Hepatocyte (in vitro differentiated cells): ENCODE measurements around the gene EEF2.

Experiments
- EZH2 ChIP-seq: fragments of 200-600 bp; sonication (generic); IDR thresholded peaks from 2 replicates; pipeline ENCODE4 v1.6.1; 2016; ENCODE audit warnings: antibody characterized with exemption, mild to moderate bottlenecking, borderline replicate concordance
- EZH2phosphoT487 ChIP-seq: fragments of 200-600 bp; sonication (generic); IDR thresholded peaks from one replicate; pipeline ENCODE4 v1.6.1; 2018; ENCODE audit warnings: antibody characterized with exemption, mild to moderate bottlenecking, low read depth, moderate library complexity; ENCODE audit not compliant: unreplicated experiment, severe bottlenecking
- TF ChIP-seq, protein P1 (sequence below): fragments of 200-600 bp; sonication (generic); IDR thresholded peaks from 2 replicates; pipeline ENCODE4 v1.5.1; 2016; ENCODE audit warnings: antibody characterized with exemption, mild to moderate bottlenecking; ENCODE audit not compliant: poor library complexity

DNA sequence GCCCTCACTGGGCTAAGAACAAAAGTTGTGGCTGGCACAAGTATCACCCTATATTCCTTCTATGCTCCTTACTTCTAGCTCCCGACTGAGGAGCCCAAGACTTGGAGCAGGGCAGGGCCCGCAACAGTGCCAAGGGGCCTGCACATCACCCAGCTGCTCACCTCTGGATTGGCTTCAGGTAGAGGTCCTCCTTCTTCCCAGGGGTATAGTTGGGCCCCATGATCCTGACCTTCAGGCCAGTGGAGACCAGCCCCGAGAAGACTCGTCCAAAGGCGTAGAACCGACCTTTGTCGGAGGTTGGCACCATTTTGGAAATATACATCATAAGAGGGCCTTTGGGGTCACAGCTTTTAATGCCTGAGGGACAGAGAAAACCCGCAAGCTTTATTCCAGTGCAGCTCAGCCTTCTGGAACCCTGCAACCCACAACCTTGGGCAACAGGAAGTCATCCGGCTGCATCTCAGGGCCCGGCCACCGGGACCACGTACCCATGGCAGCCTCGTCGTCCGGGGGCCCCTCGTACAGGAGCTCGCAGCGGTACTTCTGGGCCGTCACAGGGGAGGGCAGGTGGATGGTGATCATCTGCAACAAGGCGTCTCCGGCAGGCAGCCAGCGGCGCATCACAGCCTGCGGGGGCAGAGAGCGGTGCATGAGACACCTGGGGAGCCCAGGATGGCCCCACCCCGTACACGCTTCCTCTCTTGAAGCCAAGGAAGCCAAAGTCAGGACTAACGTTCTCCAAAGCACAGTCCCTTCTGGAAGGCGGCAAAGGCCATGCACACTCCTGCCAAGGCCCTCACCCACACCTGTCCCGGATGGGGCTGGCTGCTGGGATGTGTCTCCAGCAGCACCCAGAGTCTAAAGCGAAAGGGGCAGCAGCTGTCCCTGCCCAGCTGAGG lies 4.7 kb downstream of the EEF2 start:
- TF ChIP-seq, protein P1, sequence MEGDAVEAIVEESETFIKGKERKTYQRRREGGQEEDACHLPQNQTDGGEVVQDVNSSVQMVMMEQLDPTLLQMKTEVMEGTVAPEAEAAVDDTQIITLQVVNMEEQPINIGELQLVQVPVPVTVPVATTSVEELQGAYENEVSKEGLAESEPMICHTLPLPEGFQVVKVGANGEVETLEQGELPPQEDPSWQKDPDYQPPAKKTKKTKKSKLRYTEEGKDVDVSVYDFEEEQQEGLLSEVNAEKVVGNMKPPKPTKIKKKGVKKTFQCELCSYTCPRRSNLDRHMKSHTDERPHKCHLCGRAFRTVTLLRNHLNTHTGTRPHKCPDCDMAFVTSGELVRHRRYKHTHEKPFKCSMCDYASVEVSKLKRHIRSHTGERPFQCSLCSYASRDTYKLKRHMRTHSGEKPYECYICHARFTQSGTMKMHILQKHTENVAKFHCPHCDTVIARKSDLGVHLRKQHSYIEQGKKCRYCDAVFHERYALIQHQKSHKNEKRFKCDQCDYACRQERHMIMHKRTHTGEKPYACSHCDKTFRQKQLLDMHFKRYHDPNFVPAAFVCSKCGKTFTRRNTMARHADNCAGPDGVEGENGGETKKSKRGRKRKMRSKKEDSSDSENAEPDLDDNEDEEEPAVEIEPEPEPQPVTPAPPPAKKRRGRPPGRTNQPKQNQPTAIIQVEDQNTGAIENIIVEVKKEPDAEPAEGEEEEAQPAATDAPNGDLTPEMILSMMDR: no peak
- TF ChIP-seq EZH2: no peak
- TF ChIP-seq EZH2phosphoT487: no peak
